ENCODE measurements around the gene KLK10. TPM values are rescaled to one million over a fixed set of nuclear protein-coding genes. Genes with fewer than 3 reads are reported as not detected.

KLK10 gene
- total RNA-seq, 1 donor from 2014 or later, result not detected

- Mint-ChIP-seq H3K4me1 (ENCODE audit: low read depth) (no peaks in the 10 kb centered on the region), H3K36me3 (ENCODE audit: low read depth) (no peaks in the 10 kb centered on the region), H3K27me3 (ENCODE audit: low read depth) (peaks cover 17% of the 10 kb centered on the region), H3K9me3 (ENCODE audit: low read depth) (peaks cover 8% of the 10 kb centered on the region), H3K4me3 (ENCODE audit: unreplicated experiment) (no peak overlapping the region), H3K27ac (ENCODE audit: unreplicated experiment) (no peak overlapping the region)
- TF ChIP-seq CTCF (IDR thresholded peaks at IDR 0.05), result no peak
- DNase-seq (ENCODE audit: low spot score), result no peak
These were observed 8.4 kb upstream of the KLK10 start for GRCh38 chr19:51027873-51028272.

- Mint-ChIP-seq H3K9me3 (ENCODE audit: low read depth) (peaks cover 8% of the 10 kb centered on the region), H3K27ac (ENCODE audit: unreplicated experiment) (no peak overlapping the region), H3K4me1 (ENCODE audit: low read depth) (no peaks in the 10 kb centered on the region), H3K36me3 (ENCODE audit: low read depth) (no peaks in the 10 kb centered on the region), H3K27me3 (ENCODE audit: low read depth) (peaks cover 22% of the 10 kb centered on the region), H3K4me3 (ENCODE audit: unreplicated experiment) (no peak overlapping the region)
- DNase-seq (ENCODE audit: low spot score), result no peak
- no peak for TF ChIP-seq CTCF (IDR thresholded peaks at IDR 0.05)
These were observed 7.8 kb upstream of the KLK10 start for GRCh38 chr19:51027126-51027806.

GRCh38 chr19:51026554-51026831 lies 7.0 kb upstream of the KLK10 start, which contains the start of gene KLK11:
Gene KLK11, minus strand, starts transcription at chr19:51026616. Its CDS starts 985 bp downstream, at chr19:51025631.
- Mint-ChIP-seq H3K4me3 (ENCODE audit: unreplicated experiment) (no peak within 1 kb of the TSS), H3K4me1 (ENCODE audit: low read depth) (no peaks in the 10 kb centered on the region), H3K9me3 (ENCODE audit: low read depth) (peaks cover 8% of the 10 kb centered on the region), H3K27ac (ENCODE audit: unreplicated experiment) (no peak within 1 kb of the TSS), H3K36me3 (ENCODE audit: low read depth) (no peaks in the 10 kb centered on the region), H3K27me3 (ENCODE audit: low read depth) (peaks cover 22% of the 10 kb centered on the region)
- TF ChIP-seq CTCF (IDR thresholded peaks at IDR 0.05), result no peak
- no peak for DNase-seq (ENCODE audit: low spot score)

GRCh38 chr19:51025809-51026553 lies 6.5 kb upstream of the KLK10 start:
- no peak overlapping the region for H3K27ac Mint-ChIP-seq (ENCODE audit: unreplicated experiment)
- peaks cover 22% of the 10 kb centered on the region for H3K27me3 Mint-ChIP-seq (ENCODE audit: low read depth)
- no peaks in the 10 kb centered on the region for H3K36me3 Mint-ChIP-seq (ENCODE audit: low read depth)

GRCh38 chr19:51025401-51025800 lies 5.9 kb upstream of the KLK10 start:
- H3K4me1 Mint-ChIP-seq (ENCODE audit: low read depth), result no peaks in the 10 kb centered on the region
- TF ChIP-seq CTCF (IDR thresholded peaks at IDR 0.05), result no peak
- DNase-seq (ENCODE audit: low spot score), result peak; percentile 39

More at GRCh38 chr19:51025809-51026553, 6.5 kb upstream of the KLK10 start:
- TF ChIP-seq CTCF (IDR thresholded peaks at IDR 0.05), result no peak
- H3K9me3 Mint-ChIP-seq (ENCODE audit: low read depth), result peaks cover 5% of the 10 kb centered on the region
- H3K4me1 Mint-ChIP-seq (ENCODE audit: low read depth), result no peaks in the 10 kb centered on the region
- DNase-seq (ENCODE audit: low spot score), result no peak
- no peak overlapping the region for H3K4me3 Mint-ChIP-seq (ENCODE audit: unreplicated experiment)

More at GRCh38 chr19:51025401-51025800, 5.9 kb upstream of the KLK10 start:
- no peaks in the 10 kb centered on the region for H3K9me3 Mint-ChIP-seq (ENCODE audit: low read depth)
- H3K36me3 Mint-ChIP-seq (ENCODE audit: low read depth), result no peaks in the 10 kb centered on the region
- H3K4me3 Mint-ChIP-seq (ENCODE audit: unreplicated experiment), result no peak overlapping the region
- peaks cover 22% of the 10 kb centered on the region for H3K27me3 Mint-ChIP-seq (ENCODE audit: low read depth)
- H3K27ac Mint-ChIP-seq (ENCODE audit: unreplicated experiment), result no peak overlapping the region
